ENCODE measurements around the gene ZNF439.
"Not testable (repeated sequence)": the region's sequence is repeated elsewhere in the genome, so short reads cannot be mapped to it uniquely, and the experiment has no call there.

Gene ZNF439

GRCh38 chr19:11868188-11868587, 19.7 kb downstream of the ZNF439 start:
- 95% methylated on average over 7 of the region's 8 CpGs for WGBS
- no peak overlapping the region for H3K4me3 ChIP-seq (ENCODE audit: low read length)
- H3K27ac ChIP-seq (ENCODE audit: low read depth, low read length): no peak overlapping the region
- no peak overlapping the region for H3K9ac ChIP-seq (ENCODE audit: low read depth, low read length)
- peaks cover 16% of the 10 kb centered on the region for H3K36me3 ChIP-seq (ENCODE audit: insufficient read depth, low read length)
- no peaks in the 10 kb centered on the region for H3K27me3 ChIP-seq (ENCODE audit: insufficient read depth, low read length)
- H3K9me3 ChIP-seq (ENCODE audit: insufficient read depth, low read depth, low read length): peaks cover 79% of the 10 kb centered on the region
- no peaks in the 10 kb centered on the region for H3K4me1 ChIP-seq (ENCODE audit: insufficient read depth, low read length)

- Histone ChIP-seq H3K27me3 (ENCODE audit: insufficient read depth, low read length) (no peaks in the 10 kb centered on the region), H3K27ac (ENCODE audit: low read depth, low read length) (no peak overlapping the region), H3K4me3 (ENCODE audit: low read length) (no peak overlapping the region), H3K9ac (ENCODE audit: low read depth, low read length) (no peak overlapping the region), H3K9me3 (ENCODE audit: insufficient read depth, low read depth, low read length) (peaks cover 43% of the 10 kb centered on the region), H3K4me1 (ENCODE audit: insufficient read depth, low read length) (no peaks in the 10 kb centered on the region), H3K36me3 (ENCODE audit: insufficient read depth, low read length) (peaks cover 9% of the 10 kb centered on the region; the same call in 1 of the 2 replicates)
- 91% methylated on average over 9 of the region's 9 CpGs for WGBS
These were observed 24.1 kb downstream of the ZNF439 start for GRCh38 chr19:11872624-11873023.

- no peaks in the 10 kb centered on the region for H3K36me3 ChIP-seq (ENCODE audit: insufficient read depth, low read length)
- H3K9me3 ChIP-seq (ENCODE audit: insufficient read depth, low read depth, low read length): peaks cover 32% of the 10 kb centered on the region
- H3K4me3 ChIP-seq (ENCODE audit: low read length): no peak overlapping the region
- 82% methylated on average over 1 of the region's 1 CpG for WGBS
- no peak overlapping the region for H3K27ac ChIP-seq (ENCODE audit: low read depth, low read length)
- H3K27me3 ChIP-seq (ENCODE audit: insufficient read depth, low read length): no peaks in the 10 kb centered on the region
- H3K4me1 ChIP-seq (ENCODE audit: insufficient read depth, low read length): no peaks in the 10 kb centered on the region
- H3K9ac ChIP-seq (ENCODE audit: low read depth, low read length): no peak overlapping the region
These were observed 25.2 kb downstream of the ZNF439 start for GRCh38 chr19:11873762-11874161.

- H3K9me3 ChIP-seq (ENCODE audit: insufficient read depth, low read depth, low read length); H3K4me3 ChIP-seq (ENCODE audit: low read length): not testable (repeated sequence)
- 79% methylated on average over 16 of the region's 16 CpGs for WGBS
These were observed 31.3 kb downstream of the ZNF439 start for GRCh38 chr19:11879687-11880266.

GRCh38 chr19:11880598-11880997, 32.1 kb downstream of the ZNF439 start:
- Histone ChIP-seq H3K4me1 (ENCODE audit: insufficient read depth, low read length) (no peaks in the 10 kb centered on the region), H3K36me3 (ENCODE audit: insufficient read depth, low read length) (no peaks in the 10 kb centered on the region), H3K9me3 (ENCODE audit: insufficient read depth, low read depth, low read length) (0 out of 2 replicates have a peak, but pooled peaks cover 2% of the 10 kb centered on the region), H3K9ac (ENCODE audit: low read depth, low read length) (no peak overlapping the region), H3K27me3 (ENCODE audit: insufficient read depth, low read length) (0 out of 2 replicates have a peak, but pooled peaks cover 7% of the 10 kb centered on the region), H3K4me3 (ENCODE audit: low read length) (no peak overlapping the region), H3K27ac (ENCODE audit: low read depth, low read length) (no peak overlapping the region)
- 92% methylated on average over 12 of the region's 12 CpGs for WGBS

More at GRCh38 chr19:11879687-11880266, 31.3 kb downstream of the ZNF439 start:
- not testable (repeated sequence) for H3K4me1 ChIP-seq (ENCODE audit: insufficient read depth, low read length); H3K9ac ChIP-seq (ENCODE audit: low read depth, low read length); H3K27me3 ChIP-seq (ENCODE audit: insufficient read depth, low read length); H3K27ac ChIP-seq (ENCODE audit: low read depth, low read length); H3K36me3 ChIP-seq (ENCODE audit: insufficient read depth, low read length)

- 0 out of 2 replicates have a peak, but pooled peaks cover 7% of the 10 kb centered on the region for H3K27me3 ChIP-seq (ENCODE audit: insufficient read depth, low read length)
- no peak overlapping the region for H3K9ac ChIP-seq (ENCODE audit: low read depth, low read length)
- 15% methylated on average over 9 of the region's 10 CpGs for WGBS
- H3K27ac ChIP-seq (ENCODE audit: low read depth, low read length): no peak overlapping the region
- H3K36me3 ChIP-seq (ENCODE audit: insufficient read depth, low read length): no peaks in the 10 kb centered on the region
- H3K4me3 ChIP-seq (ENCODE audit: low read length): no peak overlapping the region
- 0 out of 2 replicates have a peak, but pooled peaks cover 2% of the 10 kb centered on the region for H3K9me3 ChIP-seq (ENCODE audit: insufficient read depth, low read depth, low read length)
- no peaks in the 10 kb centered on the region for H3K4me1 ChIP-seq (ENCODE audit: insufficient read depth, low read length)
These were observed 32.8 kb downstream of the ZNF439 start for GRCh38 chr19:11881151-11881800.

GRCh38 chr19:11882606-11883005, 34.1 kb downstream of the ZNF439 start:
- H3K27me3 ChIP-seq (ENCODE audit: insufficient read depth, low read length): 0 out of 2 replicates have a peak, but pooled peaks cover 7% of the 10 kb centered on the region
- no peaks in the 10 kb centered on the region for H3K36me3 ChIP-seq (ENCODE audit: insufficient read depth, low read length)
- H3K4me1 ChIP-seq (ENCODE audit: insufficient read depth, low read length): peaks cover 4% of the 10 kb centered on the region; the same call in 1 of the 2 replicates
- no peak overlapping the region for H3K9ac ChIP-seq (ENCODE audit: low read depth, low read length)
- H3K27ac ChIP-seq (ENCODE audit: low read depth, low read length): no peak overlapping the region
- 0 out of 2 replicates have a peak, but pooled peaks cover 2% of the 10 kb centered on the region for H3K9me3 ChIP-seq (ENCODE audit: insufficient read depth, low read depth, low read length)
- WGBS: 96% methylated on average over 2 of the region's 2 CpGs
- H3K4me3 ChIP-seq (ENCODE audit: low read length): no peak overlapping the region

GRCh38 chr19:11887234-11887610, 38.7 kb downstream of the ZNF439 start:
- 30% methylated on average over 7 of the region's 7 CpGs for WGBS
- peaks cover 10% of the 10 kb centered on the region; the same call in 1 of the 2 replicates for H3K4me1 ChIP-seq (ENCODE audit: insufficient read depth, low read length)
- H3K27ac ChIP-seq (ENCODE audit: low read depth, low read length): no peak overlapping the region
- 0 out of 2 replicates have a peak, but pooled peaks cover 2% of the 10 kb centered on the region for H3K9me3 ChIP-seq (ENCODE audit: insufficient read depth, low read depth, low read length)
- H3K4me3 ChIP-seq (ENCODE audit: low read length): peak overlapping the region; percentile 86
- no peaks in the 10 kb centered on the region for H3K27me3 ChIP-seq (ENCODE audit: insufficient read depth, low read length)
- H3K36me3 ChIP-seq (ENCODE audit: insufficient read depth, low read length): no peaks in the 10 kb centered on the region; the same call in 1 of the 2 replicates
- no peak overlapping the region for H3K9ac ChIP-seq (ENCODE audit: low read depth, low read length)

GRCh38 chr19:11887611-11888531, 39.3 kb downstream of the ZNF439 start, which contains the start of gene ZNF69:
Gene ZNF69, plus strand, starts transcription at chr19:11887782. Its CDS starts 142 bp downstream, at chr19:11887924.
- Histone ChIP-seq H3K4me1 (ENCODE audit: insufficient read depth, low read length) (peaks cover 10% of the 10 kb centered on the region; the same call in 1 of the 2 replicates), H3K36me3 (ENCODE audit: insufficient read depth, low read length) (peaks cover 3% of the 10 kb centered on the region; the same call in 1 of the 2 replicates), H3K27ac (ENCODE audit: low read depth, low read length) (peak within 1 kb of the TSS; percentile 94), H3K9ac (ENCODE audit: low read depth, low read length) (peak within 1 kb of the TSS; percentile 90), H3K9me3 (ENCODE audit: insufficient read depth, low read depth, low read length) (peaks cover 6% of the 10 kb centered on the region; the same call in 1 of the 2 replicates), H3K4me3 (ENCODE audit: low read length) (peak within 1 kb of the TSS; percentile 86), H3K27me3 (ENCODE audit: insufficient read depth, low read length) (no peaks in the 10 kb centered on the region)
- 1% methylated on average over 56 of the region's 56 CpGs for WGBS

- H3K9ac ChIP-seq (ENCODE audit: low read depth, low read length); H3K27me3 ChIP-seq (ENCODE audit: insufficient read depth, low read length); H3K4me1 ChIP-seq (ENCODE audit: insufficient read depth, low read length): not testable (repeated sequence)
- peak overlapping the region; percentile 11; the same call in 1 of the 2 replicates for H3K4me3 ChIP-seq (ENCODE audit: low read length)
- peaks cover 22% of the 10 kb centered on the region for H3K9me3 ChIP-seq (ENCODE audit: insufficient read depth, low read depth, low read length)
- 72% methylated on average over 6 of the region's 6 CpGs for WGBS
- H3K36me3 ChIP-seq (ENCODE audit: insufficient read depth, low read length): peaks cover 16% of the 10 kb centered on the region
- peak overlapping the region; percentile 62; the same call in 1 of the 2 replicates for H3K27ac ChIP-seq (ENCODE audit: low read depth, low read length)
These were observed 41.4 kb downstream of the ZNF439 start for GRCh38 chr19:11889901-11890300.

Data from HUES64 (cell line).